ENCODE results near the gene CD247.
"Not testable (repeated sequence)": the region's sequence is repeated elsewhere in the genome, so short reads cannot be mapped to it uniquely, and the experiment has no call there.

The CD247 gene

DNA sequence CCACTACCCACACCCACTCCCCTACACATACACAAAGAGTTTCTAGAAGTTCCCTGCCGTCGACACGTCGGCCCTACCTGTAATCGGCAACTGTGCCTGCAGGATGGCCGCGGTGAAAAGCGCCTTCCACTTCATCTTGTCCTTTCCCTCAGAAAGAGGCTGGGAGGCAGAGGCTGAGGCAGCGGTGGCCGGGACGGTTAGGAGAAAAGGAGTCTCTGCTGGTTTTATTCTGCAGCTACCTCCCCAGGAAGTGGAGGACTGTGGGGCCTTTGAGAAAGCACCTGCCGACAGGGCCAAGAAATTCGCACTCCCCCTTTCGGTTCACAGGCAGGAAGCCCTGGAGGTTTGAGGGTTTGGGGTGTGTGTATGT is at the start of gene CD247:
Gene CD247 (minus strand): TSS at position 199 of the 370 bp plus-strand sequence. CDS start 64 bp downstream, at position 135.
- peak; percentile 27 for DNase-seq (ENCODE audit: insufficient read length, low spot score)
- no peak for FAIRE-seq

DNA sequence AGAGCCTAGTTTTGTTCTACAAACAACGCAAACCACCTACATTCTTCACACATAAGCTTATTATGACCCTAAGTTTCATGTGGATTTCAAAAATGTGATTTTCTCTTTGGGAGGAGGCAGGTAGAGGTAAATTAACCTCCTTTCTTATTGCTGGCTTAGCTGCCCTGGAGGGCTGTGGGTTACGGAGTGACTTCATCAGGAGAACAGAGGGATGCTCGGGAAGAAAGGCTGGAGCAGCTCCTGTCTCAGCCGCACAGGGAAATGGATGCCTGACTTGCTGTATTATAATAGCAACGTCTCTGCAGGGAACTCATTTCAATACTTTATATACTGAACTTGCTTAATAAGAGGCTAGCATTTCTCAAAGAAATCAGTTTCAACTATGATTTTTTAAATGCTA is 49.3 kb upstream of the CD247 start:
- no peak for DNase-seq (ENCODE audit: insufficient read length, low spot score)
- no peak for FAIRE-seq

DNA sequence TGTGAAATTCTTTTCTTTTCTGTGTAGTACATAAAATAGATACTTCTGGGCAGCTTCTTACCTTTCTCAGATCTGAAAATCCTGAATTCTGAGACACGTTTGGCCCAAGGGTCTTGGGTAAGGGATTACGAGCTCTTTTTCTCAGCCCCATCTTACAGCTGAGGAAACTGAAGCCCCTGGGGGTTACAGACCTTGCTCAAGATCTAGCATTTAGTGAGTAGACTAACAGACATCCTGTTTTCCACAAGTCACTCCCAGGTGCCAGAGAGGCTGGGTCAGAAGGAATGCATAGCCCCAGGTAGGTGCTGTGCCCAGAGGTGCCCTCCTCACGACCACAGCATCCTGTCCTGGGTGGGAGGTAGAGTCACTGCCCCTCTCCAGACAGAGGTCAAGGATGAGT is 48.4 kb upstream of the CD247 start:
- FAIRE-seq (no peak), DNase-seq (ENCODE audit: insufficient read length, low spot score) (no peak)

DNA sequence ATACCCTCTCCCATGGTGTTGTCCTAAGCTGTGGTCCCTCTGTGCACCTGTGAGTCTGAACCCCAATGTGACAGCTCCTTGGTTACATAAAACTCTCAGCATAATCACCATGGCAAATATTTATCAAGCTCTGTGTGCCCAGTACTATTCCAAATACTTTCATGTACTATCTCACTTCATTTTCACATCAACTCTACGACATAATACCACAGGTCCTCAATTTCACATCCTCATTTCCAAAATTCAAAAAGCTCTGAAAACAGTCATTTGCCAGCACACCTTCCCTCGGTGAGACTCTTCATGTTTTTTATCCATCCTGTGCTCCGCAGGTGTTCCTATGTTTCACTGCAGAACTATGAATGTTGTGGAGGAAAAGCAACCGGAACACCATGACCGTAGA is 47.6 kb upstream of the CD247 start:
- DNase-seq (ENCODE audit: insufficient read length, low spot score): no peak

DNA sequence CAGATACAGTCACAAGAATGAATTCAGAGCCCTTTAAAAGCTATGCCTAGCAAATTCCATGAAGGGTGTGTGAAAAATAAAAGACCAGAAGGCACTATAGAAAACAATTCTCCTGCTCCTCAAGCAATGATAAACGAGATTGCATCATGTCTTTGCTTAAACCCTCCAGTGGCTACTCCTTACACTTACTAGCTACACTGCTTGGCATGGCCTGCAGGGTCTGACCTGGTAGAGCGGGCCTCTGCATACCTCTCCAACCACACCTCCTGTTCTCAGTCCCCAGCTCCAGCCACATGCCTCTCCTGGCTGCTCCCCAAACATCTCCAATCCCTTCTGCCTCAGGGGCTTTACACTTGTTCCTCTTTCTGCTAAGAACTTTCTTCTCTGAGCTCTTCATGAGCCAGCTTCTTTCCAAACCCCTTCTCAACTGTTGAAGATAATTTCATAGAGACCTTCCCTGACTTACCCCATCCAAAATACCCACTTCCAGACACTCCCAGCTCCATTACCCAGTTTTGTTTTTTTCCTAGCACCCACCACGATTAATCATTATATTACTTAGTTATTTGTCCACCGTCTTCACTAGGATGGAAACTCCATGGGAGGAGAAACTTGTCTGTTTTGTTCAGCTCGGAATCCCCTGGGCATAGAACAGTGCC is 46.4 kb upstream of the CD247 start:
- FAIRE-seq (peak; percentile 8), DNase-seq (ENCODE audit: insufficient read length, low spot score) (no peak)

More for the DNA sequence above, 47.6 kb upstream of the CD247 start:
- FAIRE-seq: no peak

DNA sequence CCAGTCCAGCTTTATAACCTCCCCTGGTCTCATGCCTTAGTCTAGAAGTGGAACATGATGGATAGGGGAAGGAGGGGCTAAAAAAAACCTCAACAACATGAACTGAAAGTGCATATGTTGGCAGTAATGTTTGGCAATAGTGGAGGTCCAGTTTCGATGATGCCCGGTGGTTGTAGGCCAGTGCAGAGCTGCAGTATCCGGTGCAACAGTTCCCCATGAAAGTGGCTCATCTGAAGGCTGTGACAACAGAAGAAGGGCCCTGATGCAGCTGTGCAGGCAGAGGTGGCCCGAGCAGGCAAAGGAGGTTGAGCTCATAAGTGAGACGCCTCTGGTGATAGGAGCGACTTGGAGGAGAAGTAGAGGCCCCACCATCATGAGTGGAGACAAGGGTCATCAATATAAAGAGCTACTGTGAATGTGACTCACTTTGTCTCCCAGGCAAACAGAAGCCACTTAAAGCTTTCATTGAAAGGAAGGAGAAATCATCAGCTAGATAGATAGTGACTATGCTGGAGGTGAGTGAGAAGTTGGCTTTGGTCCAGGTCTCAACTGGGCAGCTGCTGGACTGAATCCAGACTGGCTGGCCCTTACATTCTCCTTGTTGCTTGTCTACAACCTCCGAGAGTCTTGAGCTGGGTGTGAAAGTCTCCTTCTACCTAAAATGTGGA is 45.4 kb upstream of the CD247 start:
- FAIRE-seq (no peak), DNase-seq (ENCODE audit: insufficient read length, low spot score) (no peak)

DNA sequence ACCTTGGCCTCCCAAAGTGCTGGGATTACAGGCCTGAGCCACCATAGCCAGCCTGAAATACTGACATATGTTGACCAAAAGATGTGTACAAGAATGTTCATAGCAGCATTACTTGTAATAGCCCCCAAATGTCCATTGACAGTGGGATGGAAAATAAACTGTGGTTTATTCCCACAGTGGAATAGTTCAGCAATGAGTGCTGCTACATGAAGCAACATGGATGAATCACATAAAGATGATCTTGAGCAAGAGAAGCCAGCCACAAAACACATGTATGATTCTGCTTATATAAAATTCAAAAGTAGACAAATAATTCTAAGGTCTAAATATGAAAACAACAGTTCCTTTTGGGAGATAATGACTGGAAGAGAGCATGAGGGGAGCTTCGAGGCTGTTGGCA is 44.4 kb upstream of the CD247 start:
- DNase-seq (ENCODE audit: insufficient read length, low spot score): no peak
- no peak for FAIRE-seq

DNA sequence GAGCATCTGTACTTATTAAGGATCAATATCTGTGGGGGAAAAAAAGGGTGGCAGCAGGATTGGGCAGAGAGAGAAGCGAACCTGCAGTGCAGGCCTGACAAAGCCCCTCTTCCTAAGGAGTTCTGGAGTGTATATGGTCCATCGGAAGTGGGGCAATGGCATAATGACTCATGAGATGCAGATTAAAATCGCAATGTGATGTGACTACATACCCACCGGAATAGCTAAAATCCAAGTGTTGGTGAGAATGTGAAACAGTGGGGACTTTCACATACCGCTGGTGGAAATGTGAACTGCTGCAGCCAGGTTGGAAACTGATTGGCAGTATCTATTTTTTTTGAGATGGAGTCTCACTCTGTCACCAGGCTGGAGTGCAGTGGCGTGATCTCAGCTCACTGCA is 43.4 kb upstream of the CD247 start:
- no peak for FAIRE-seq

DNA sequence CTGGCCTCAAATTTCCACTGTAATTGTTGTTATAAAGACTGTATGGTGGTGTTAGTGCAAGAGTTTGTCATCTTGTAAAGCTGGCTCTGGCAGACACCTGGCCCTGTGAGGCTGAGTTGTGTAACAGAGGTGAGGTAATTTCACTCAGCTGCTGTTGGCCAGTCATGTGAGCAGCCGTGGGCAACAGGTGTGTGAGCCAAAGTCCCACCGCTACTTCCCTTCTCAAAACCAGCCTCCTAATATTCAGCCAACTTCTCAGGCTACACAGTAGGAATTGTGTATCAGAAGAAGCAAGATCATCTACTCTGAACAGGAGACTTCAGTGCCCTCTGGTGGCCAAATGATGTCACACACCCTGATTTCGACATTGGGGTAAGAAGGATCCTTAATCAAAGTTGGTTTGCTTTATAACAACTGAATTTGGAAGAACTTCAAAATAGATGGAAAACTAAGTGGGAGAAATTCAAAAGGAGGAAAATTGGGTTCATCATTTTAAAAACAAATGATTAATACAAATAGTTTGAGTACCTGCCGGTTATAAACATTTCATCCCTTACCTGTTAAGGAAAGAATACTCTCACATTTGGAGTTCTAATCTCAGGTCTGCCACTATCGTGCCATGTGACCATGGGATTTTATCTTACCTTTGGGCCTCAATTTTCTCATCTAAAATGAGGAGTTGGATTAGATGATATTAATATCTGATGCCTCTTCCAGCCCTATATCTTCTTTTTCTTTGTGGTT is 37.8 kb upstream of the CD247 start:
- FAIRE-seq (peak; percentile 95), DNase-seq (ENCODE audit: insufficient read length, low spot score) (peak; percentile 42)

More for the DNA sequence above, 43.4 kb upstream of the CD247 start:
- DNase-seq (ENCODE audit: insufficient read length, low spot score): no peak

DNA sequence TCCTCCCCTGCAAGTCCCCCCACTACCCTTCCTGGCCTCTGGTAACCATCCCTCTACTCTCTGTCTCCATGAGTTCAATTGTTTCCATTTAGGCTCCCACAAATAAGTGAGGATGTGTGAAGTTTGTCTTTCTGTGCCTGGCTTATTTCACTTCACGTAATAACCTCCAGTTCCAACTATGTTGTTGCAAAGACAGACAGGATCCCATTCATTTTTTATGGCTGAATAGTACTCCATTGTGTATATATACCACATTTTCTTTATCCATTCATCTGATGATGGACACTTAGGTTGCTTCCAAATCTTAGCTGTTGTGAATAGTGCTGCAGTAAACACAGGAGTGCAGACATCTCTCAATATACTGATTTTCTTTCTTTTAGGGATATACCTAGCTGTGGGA is 36.7 kb upstream of the CD247 start:
- DNase-seq (ENCODE audit: insufficient read length, low spot score); FAIRE-seq: not testable (repeated sequence)

DNA sequence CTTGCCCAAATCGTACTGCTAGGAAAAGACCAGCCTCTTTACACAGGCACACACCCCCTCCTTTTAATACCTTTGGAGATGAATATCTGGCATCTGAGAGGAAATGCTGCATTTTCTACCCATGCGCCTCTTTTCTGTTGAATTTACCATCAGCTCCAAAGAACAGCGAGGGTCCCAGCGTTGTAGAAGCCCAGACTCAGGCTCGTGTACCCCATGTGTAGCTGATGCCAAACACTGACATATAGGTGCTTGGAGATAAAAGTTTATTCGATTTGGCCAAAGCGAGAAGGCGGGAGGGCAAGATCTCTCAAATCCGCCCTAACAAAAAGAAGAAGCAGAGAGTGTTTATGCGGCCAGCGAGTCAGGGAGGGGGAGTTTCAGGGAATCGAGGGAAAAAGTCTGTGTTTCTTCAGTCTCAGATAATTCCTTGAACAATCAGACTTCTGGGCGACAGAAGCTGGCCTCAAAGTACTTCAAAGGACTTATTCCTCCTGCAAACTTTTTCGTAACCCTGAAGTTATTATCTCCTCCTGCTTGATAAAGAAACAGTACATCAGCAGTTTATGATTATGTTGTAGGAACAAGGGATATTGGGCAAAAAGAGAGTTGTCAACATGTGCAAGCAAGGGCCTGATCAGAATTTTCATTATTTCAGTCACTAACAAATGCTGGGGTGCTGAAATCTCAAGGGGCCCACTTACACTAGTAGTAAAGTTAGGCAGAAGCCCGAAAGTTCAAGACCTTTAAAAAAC is 35.9 kb upstream of the CD247 start:
- no peak for DNase-seq (ENCODE audit: insufficient read length, low spot score)
- no peak for FAIRE-seq

DNA sequence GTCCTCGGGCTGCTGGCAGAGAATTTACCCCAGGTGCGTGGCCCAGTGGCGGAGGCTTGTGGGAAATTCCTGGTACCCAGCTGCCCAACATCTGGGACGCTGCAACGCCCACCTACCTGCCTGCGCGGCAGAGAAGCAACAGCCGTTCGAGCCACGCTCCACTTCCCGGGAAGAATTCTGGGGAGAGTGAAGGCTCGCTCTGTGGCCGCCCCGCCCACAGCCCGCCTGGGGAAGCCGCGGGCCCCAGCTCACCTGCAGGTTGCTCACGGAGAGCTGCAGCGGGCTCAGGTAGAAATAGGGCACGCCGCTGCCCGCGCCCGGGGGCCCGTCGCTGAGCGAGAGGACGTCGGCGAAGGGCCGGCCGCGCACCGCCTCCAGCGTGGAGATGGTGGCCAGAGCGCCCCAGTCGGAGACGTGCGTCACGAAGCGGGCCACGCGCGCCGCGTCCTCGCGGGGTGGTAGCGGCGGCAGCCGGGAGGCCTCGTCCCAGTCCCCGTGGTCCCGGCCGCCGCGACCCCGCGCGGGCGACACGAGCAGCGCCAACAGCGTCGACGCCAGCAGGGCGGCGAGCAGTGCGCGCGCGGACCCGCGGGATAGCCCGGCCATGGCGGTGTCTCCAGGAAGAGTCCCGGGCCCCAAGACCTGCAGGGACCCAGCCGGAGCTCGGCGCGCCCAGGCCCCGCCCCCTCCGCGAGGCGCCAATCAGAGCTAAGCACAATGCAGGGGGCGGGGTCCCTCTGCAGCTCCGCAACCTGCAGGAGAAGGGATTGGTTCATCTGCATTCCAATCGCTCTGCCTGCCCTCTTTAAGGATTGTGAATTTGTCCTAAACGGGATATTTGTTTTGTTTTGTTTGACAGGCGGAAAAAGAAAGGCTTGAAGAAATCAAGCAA is 35.1 kb upstream of the CD247 start, which contains the start of gene CREG1:
Gene CREG1 (minus strand): TSS at position 627 of the 892 bp plus-strand sequence.
- DNase-seq (ENCODE audit: insufficient read length, low spot score) (peak; percentile 90), FAIRE-seq (peak; percentile 92)

DNA sequence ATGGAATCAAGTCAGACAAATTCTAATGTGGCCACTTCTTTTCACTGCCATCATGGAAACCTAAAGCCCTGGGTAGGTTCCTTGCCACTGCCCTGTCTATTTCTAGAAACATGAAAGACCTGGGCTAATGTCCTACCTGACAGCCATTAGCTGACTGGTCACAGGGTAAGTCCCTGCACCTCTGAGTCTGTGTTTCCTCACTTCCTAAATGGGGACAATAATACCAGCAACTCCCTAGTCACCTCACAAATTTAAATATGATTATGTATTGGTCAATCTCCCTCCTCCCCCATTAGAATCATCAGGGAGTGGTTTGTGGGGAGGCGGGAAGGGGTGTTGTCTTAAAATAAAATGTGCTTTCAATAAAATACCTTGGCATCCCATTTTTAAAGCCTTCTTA is 33.0 kb upstream of the CD247 start:
- FAIRE-seq (no peak), DNase-seq (ENCODE audit: insufficient read length, low spot score) (no peak)

DNA sequence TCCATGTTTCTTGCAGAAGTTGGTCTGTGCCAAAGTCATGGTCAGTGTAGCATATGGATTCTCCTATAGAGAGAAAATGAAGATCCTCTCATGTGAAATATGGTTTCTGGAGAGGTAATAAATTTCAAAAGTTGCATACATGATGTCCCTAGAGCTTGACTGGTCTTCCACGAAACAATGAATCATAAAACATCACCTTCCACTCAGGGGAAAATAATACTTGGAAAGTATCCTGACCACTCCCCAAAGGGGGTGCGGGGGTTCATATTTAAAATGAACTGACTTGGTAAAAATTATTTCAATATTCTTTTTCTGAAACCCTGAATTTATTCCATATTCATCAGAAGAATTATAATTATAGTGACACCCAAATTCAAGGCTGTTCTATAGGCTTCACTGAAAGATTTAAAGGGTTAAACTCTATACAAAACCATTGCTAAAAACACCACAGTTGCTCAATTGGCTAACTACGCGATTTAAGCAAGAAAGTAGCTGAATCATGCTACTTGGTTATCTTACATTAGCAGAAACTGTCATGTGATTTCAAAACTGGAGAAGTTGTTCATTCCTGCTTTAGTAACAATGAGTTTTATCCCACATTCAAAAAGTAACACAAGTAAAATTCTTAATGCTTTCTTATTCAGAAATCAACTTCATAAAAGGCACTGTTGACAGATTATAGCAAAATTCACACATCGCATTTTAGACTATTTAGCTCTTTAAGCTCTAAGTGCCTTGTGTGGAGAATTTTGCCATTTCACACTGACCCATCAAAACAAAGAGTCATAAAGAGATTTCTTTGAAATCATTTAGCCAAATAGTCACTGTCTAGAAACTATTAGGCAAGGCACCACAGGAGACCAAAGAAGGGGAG is 30.0 kb upstream of the CD247 start:
- FAIRE-seq (no peak), DNase-seq (ENCODE audit: insufficient read length, low spot score) (no peak)

DNA sequence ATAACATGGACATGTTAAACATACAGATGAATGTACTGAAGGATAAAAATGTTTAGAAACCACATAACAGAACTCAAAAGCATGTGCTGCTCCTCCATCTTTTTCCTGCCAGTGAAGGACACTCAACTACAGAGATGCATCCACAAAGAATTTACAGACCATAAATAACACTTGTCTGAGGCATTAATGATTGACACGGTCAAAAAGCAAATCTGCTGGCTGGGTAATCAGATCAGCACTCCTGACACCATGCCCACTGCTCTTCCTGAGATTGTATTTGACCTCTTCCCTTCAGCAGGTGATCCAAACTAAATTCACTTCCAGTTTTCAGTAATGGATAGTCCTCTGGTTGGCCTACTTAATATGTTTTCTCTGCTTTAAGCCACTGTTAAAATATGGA is 28.6 kb upstream of the CD247 start:
- no peak for DNase-seq (ENCODE audit: insufficient read length, low spot score)
- no peak for FAIRE-seq

DNA sequence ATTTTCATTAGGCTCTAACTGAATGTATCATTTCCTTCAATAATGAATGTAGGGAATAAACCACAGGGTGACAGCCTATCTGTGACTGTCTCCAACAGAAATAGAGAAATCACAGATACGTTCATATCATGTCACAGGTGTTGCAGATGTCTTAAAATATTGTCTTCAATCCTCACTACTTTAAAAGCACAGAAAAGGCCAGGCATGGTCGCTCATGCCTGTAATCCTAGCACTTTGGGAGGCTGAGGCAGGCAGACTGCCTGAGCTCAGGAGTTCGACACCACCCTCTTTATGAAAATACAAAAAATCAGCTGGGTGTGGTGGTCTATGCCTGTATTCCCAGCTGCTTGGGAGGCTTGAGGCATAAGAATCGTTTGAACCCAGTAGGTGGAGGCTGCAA is 27.0 kb upstream of the CD247 start:
- FAIRE-seq (peak; percentile 60), DNase-seq (ENCODE audit: insufficient read length, low spot score) (no peak)

DNA sequence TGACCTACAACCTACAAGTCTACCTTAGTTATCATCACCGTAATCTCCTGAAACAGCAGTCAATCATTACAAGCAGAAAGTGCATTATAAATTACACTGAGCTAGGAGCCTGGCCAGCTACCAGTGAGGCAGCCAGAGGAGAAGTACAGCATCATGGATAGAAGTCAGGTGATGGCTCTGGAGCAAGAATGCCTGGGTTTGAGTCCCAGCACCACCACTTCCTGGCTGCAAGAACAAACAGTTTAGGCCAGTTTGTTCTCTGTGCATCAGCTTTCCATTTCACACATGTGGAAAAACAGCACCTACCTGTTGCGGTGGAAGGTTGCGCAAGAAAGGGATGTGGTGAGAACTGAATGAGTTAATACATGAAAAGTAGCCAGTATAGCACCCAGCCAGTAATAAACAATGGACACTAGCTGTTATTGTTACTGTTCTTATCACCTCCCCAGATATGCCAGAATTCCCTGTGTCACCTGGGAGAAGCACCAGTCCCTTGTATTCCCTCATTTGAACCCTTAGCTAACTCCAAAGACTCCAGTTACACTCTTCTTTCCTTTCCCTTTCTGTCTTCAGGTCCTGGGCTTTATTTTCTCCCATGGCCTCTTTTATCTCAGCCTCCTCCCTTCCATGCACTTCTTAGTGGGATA is 26.2 kb upstream of the CD247 start:
- no peak for DNase-seq (ENCODE audit: insufficient read length, low spot score)
- peak; percentile 82 for FAIRE-seq

DNA sequence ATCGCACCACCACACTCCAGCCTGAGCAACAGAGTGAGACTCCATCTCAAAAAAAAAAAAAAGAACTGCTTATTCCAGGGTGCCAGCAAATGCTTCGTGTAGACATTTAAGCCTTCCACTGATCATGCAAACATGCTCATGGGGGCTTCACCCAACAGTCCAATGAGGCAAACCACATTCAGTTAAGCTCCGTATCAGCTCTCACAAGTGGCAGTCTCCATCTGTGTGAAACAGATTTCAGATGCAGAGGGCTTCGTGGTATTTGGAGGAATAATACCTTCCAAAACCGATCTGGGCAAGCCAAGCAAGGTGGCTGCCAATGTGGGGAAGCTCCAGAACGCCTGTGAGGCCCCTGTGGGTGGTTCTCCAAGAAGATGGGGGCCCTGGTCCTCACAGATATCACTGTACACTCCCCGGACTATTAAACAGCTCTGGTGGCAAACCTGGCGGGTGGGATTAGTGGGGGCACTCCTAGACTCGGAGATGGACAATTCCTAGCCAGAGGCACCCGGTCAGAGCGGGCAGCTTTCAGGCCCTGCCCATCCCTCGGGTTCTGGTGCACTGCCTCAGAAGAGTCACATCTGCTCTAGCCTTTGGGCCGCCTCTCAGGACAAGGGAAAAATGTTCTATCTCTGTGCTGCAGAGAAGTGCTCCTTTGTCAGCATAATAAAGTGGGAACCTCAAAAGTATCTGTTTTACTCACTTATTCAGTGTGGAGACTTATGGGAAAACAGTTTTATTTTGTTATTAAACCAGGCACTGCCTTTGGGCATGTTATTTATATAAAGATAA is 25.1 kb upstream of the CD247 start:
- FAIRE-seq: no peak

More for the DNA sequence above, 25.1 kb upstream of the CD247 start:
- no peak for DNase-seq (ENCODE audit: insufficient read length, low spot score)
